HG02943 (cell line): ENCODE results near the gene TEK.

ENCODE experiments used
- ATAC-seq: cut with Tn5 transposase; IDR thresholded peaks from one replicate; pipeline ENCODE4 v1.9.1; 2021; ENCODE audit warnings: mild to moderate bottlenecking, low read depth, moderate library complexity; ENCODE audit not compliant: unreplicated experiment

The TEK gene

GRCh38 chr9:27168951-27169350 lies 59.9 kb downstream of the TEK start:
- no peak for ATAC-seq

GRCh38 chr9:27176971-27177370 lies 67.9 kb downstream of the TEK start:
- no peak for ATAC-seq

- no peak for ATAC-seq
Observed at GRCh38 chr9:27179245-27179865, 70.3 kb downstream of the TEK start.

GRCh38 chr9:27181381-27181780 lies 72.4 kb downstream of the TEK start:
- no peak for ATAC-seq

- no peak for ATAC-seq
Observed at GRCh38 chr9:27182421-27182820, 73.4 kb downstream of the TEK start.

GRCh38 chr9:27183131-27183530 lies 74.1 kb downstream of the TEK start:
- no peak for ATAC-seq

GRCh38 chr9:27183701-27184100 lies 74.7 kb downstream of the TEK start:
- no peak for ATAC-seq

GRCh38 chr9:27184556-27185351 lies 75.7 kb downstream of the TEK start:
- no peak for ATAC-seq

- ATAC-seq: no peak
Observed at GRCh38 chr9:27188426-27188825, 79.4 kb downstream of the TEK start.

- no peak for ATAC-seq
Observed at GRCh38 chr9:27189426-27189825, 80.4 kb downstream of the TEK start.

- no peak for ATAC-seq
Observed at GRCh38 chr9:27192291-27192960, 83.4 kb downstream of the TEK start.

GRCh38 chr9:27193886-27194285 lies 84.9 kb downstream of the TEK start:
- ATAC-seq: no peak

GRCh38 chr9:27194401-27195091 lies 85.5 kb downstream of the TEK start:
- no peak for ATAC-seq

- no peak for ATAC-seq
Observed at GRCh38 chr9:27195191-27195590, 86.2 kb downstream of the TEK start.

GRCh38 chr9:27196383-27196782 lies 87.4 kb downstream of the TEK start:
- no peak for ATAC-seq

- no peak for ATAC-seq
Observed at GRCh38 chr9:27198190-27198589, 89.2 kb downstream of the TEK start.

GRCh38 chr9:27202056-27202455 lies 93.0 kb downstream of the TEK start:
- no peak for ATAC-seq

- ATAC-seq: no peak
Observed at GRCh38 chr9:27203783-27204182, 94.8 kb downstream of the TEK start.

GRCh38 chr9:27204578-27204977 lies 95.6 kb downstream of the TEK start:
- ATAC-seq: no peak

- no peak for ATAC-seq
Observed at GRCh38 chr9:27205198-27205597, 96.2 kb downstream of the TEK start.

GRCh38 chr9:27206041-27206440 lies 97.0 kb downstream of the TEK start:
- ATAC-seq: no peak
